Astrocyte (in vitro differentiated cells and primary cell): Measurements from ENCODE around the gene SDK1. TPM values are rescaled to one million over a fixed set of nuclear protein-coding genes. Genes with fewer than 3 reads are reported as not detected.

ENCODE experiments used
- DNase-seq: peaks from one replicate; pipeline ENCODE4 v3.0.0-alpha.2; 2010; ENCODE audit warnings: low read depth
- FAIRE-seq: peaks from 2 replicates; lab custom pipeline; 2011; peaks lifted over from hg19 to GRCh38; lab: Jason Lieb, UNC
- H2AFZ ChIP-seq: 2 replicates; pipeline ENCODE4 v1.6.0; 2012; ENCODE audit warnings: low read depth, low read length, inconsistent platforms
- H3K27ac ChIP-seq: 2 replicates; pipeline ENCODE4 v1.5.1; 2011; ENCODE audit warnings: low read depth, low read length, inconsistent platforms
- H3K27me3 ChIP-seq: 2 replicates; pipeline ENCODE4 v1.6.0; 2011; ENCODE audit warnings: low read length, inconsistent platforms; ENCODE audit not compliant: insufficient read depth
- H3K36me3 ChIP-seq: 2 replicates; pipeline ENCODE4 v1.5.1; 2011; ENCODE audit warnings: low read length, inconsistent platforms; ENCODE audit not compliant: insufficient read depth
- H3K4me1 ChIP-seq: 2 replicates; pipeline ENCODE4 v1.5.1; 2011; ENCODE audit warnings: low read length, inconsistent platforms; ENCODE audit not compliant: insufficient read depth
- H3K4me2 ChIP-seq: 2 replicates; pipeline ENCODE4 v1.6.0; 2012; ENCODE audit warnings: low read length, inconsistent platforms
- H3K4me3 ChIP-seq: 2 replicates; pipeline ENCODE4 v1.5.1; 2011; ENCODE audit warnings: low read depth, mild to moderate bottlenecking, low read length, inconsistent platforms; ENCODE audit not compliant: insufficient read depth
- H3K79me2 ChIP-seq: 2 replicates; pipeline ENCODE4 v1.6.0; 2012; ENCODE audit warnings: mild to moderate bottlenecking, low read length, inconsistent platforms; ENCODE audit not compliant: insufficient read depth
- H3K9ac ChIP-seq: 2 replicates; pipeline ENCODE4 v1.6.0; 2012; ENCODE audit warnings: mild to moderate bottlenecking, low read length, inconsistent platforms
- H3K9me3 ChIP-seq: 2 replicates; pipeline ENCODE4 v1.5.1; 2012; ENCODE audit warnings: low read depth, mild to moderate bottlenecking, low read length, inconsistent platforms; ENCODE audit not compliant: insufficient read depth
- H4K20me1 ChIP-seq: 2 replicates; pipeline ENCODE4 v1.6.0; 2012; ENCODE audit warnings: low read length, inconsistent platforms; ENCODE audit not compliant: insufficient read depth
- H3K27ac Mint-ChIP-seq: one replicate; pipeline ENCODE4 v1.8.0; 2021; ENCODE audit warnings: mild to moderate bottlenecking, mixed read lengths; ENCODE audit not compliant: unreplicated experiment
- H3K27me3 Mint-ChIP-seq: one replicate; pipeline ENCODE4 v1.8.0; 2021; ENCODE audit warnings: low read depth, mixed read lengths; ENCODE audit not compliant: unreplicated experiment
- H3K36me3 Mint-ChIP-seq: one replicate; pipeline ENCODE4 v1.8.0; 2021; ENCODE audit warnings: low read depth, mixed read lengths; ENCODE audit not compliant: unreplicated experiment
- H3K4me1 Mint-ChIP-seq: one replicate; pipeline ENCODE4 v1.8.0; 2021; ENCODE audit warnings: low read depth, mixed read lengths; ENCODE audit not compliant: unreplicated experiment
- H3K4me3 Mint-ChIP-seq: one replicate; pipeline ENCODE4 v1.8.0; 2021; ENCODE audit warnings: mild to moderate bottlenecking, moderate library complexity, mixed read lengths; ENCODE audit not compliant: unreplicated experiment
- H3K9me3 Mint-ChIP-seq: one replicate; pipeline ENCODE4 v1.8.0; 2021; ENCODE audit warnings: mild to moderate bottlenecking, mixed read lengths; ENCODE audit not compliant: unreplicated experiment
- CTCF ChIP-seq: IDR thresholded peaks from 2 replicates; pipeline ENCODE4 v1.5.1; 2011; ENCODE audit warnings: low read depth, mild to moderate bottlenecking, inconsistent platforms, low read length, moderate library complexity; ENCODE audit not compliant: insufficient read depth
- EZH2 ChIP-seq: IDR thresholded peaks from 2 replicates; pipeline ENCODE4 v1.6.1; 2012; ENCODE audit warnings: mild to moderate bottlenecking, low read length, inconsistent platforms; ENCODE audit not compliant: insufficient read depth
- total RNA-seq: library from RNA; stranded (reverse); gene quantifications from 2 replicates; pipeline ENCODE4 v1.2.1, GENCODE V29; 2021

The SDK1 gene
- total RNA-seq, 1 donor from 2014 or later: 4.2 TPM

- DNase-seq (peak; percentile 58), FAIRE-seq (no peak)
- no peak overlapping the region for H3K4me3 Mint-ChIP-seq
- Histone ChIP-seq H3K9me3 (no peaks in the 10 kb centered on the region), H3K9ac (no peak overlapping the region), H2AFZ (peak overlapping the region; percentile 1), H3K27me3 (no peaks in the 10 kb centered on the region), H3K27ac (no peak overlapping the region), H3K79me2 (no peaks in the 10 kb centered on the region), H3K4me2 (peak overlapping the region; percentile 12), H3K36me3 (no peaks in the 10 kb centered on the region), H3K4me3 (no peak overlapping the region), H4K20me1 (no peaks in the 10 kb centered on the region), H3K4me1 (peaks cover 12% of the 10 kb centered on the region)
- no peaks in the 10 kb centered on the region for H3K36me3 Mint-ChIP-seq
- peaks cover 15% of the 10 kb centered on the region for H3K4me1 Mint-ChIP-seq
- no peaks in the 10 kb centered on the region for H3K27me3 Mint-ChIP-seq
- H3K27ac Mint-ChIP-seq: peak overlapping the region; percentile 24
- peaks cover 2% of the 10 kb centered on the region for H3K9me3 Mint-ChIP-seq
- TF ChIP-seq EZH2 (no peak), CTCF (no peak)
Observed at GRCh38 chr7:3916146-3916545, 615.1 kb downstream of the SDK1 start.

- no peak overlapping the region for H3K27ac Mint-ChIP-seq
- Histone ChIP-seq H3K36me3 (no peaks in the 10 kb centered on the region), H2AFZ (no peak overlapping the region), H4K20me1 (no peaks in the 10 kb centered on the region), H3K4me2 (no peak overlapping the region), H3K9me3 (no peaks in the 10 kb centered on the region), H3K9ac (no peak overlapping the region), H3K79me2 (no peaks in the 10 kb centered on the region), H3K4me3 (no peak overlapping the region), H3K27ac (no peak overlapping the region), H3K4me1 (peaks cover 13% of the 10 kb centered on the region), H3K27me3 (no peaks in the 10 kb centered on the region)
- H3K9me3 Mint-ChIP-seq: peaks cover 2% of the 10 kb centered on the region
- DNase-seq (no peak), FAIRE-seq (no peak)
- TF ChIP-seq CTCF (no peak), EZH2 (no peak)
- H3K27me3 Mint-ChIP-seq: no peaks in the 10 kb centered on the region
- no peak overlapping the region for H3K4me3 Mint-ChIP-seq
- peaks cover 10% of the 10 kb centered on the region for H3K4me1 Mint-ChIP-seq
- H3K36me3 Mint-ChIP-seq: no peaks in the 10 kb centered on the region
Observed at GRCh38 chr7:3917436-3917835, 616.4 kb downstream of the SDK1 start.

- no peaks in the 10 kb centered on the region for H4K20me1 ChIP-seq
- no peak overlapping the region for H3K4me2 ChIP-seq
- H3K9me3 ChIP-seq: no peaks in the 10 kb centered on the region
- no peak overlapping the region for H3K27ac ChIP-seq
- Mint-ChIP-seq H3K27ac (no peak overlapping the region), H3K9me3 (peaks cover 2% of the 10 kb centered on the region), H3K36me3 (no peaks in the 10 kb centered on the region), H3K4me3 (no peak overlapping the region), H3K27me3 (no peaks in the 10 kb centered on the region), H3K4me1 (peaks cover 13% of the 10 kb centered on the region)
- no peaks in the 10 kb centered on the region for H3K36me3 ChIP-seq
- H3K79me2 ChIP-seq: no peaks in the 10 kb centered on the region
- FAIRE-seq (no peak), DNase-seq (no peak)
- no peak overlapping the region for H3K4me3 ChIP-seq
- TF ChIP-seq CTCF (no peak), EZH2 (no peak)
- H3K4me1 ChIP-seq: peaks cover 19% of the 10 kb centered on the region
- no peak overlapping the region for H3K9ac ChIP-seq
- no peaks in the 10 kb centered on the region for H3K27me3 ChIP-seq
- H2AFZ ChIP-seq: no peak overlapping the region
Observed at GRCh38 chr7:3918576-3918975, 617.5 kb downstream of the SDK1 start.
